GM21723 (cell line): ENCODE measurements around the gene ABAT.
"Not testable (repeated sequence)": the region's sequence is repeated elsewhere in the genome, so short reads cannot be mapped to it uniquely, and the experiment has no call there.

Experiments
- ATAC-seq: cut with Tn5 transposase; IDR thresholded peaks from one replicate; pipeline ENCODE4 v1.9.1; 2021; ENCODE audit warnings: mild to moderate bottlenecking, moderate library complexity; ENCODE audit not compliant: unreplicated experiment

ABAT gene

GRCh38 chr16:8678068-8678927 is 3.9 kb downstream of the ABAT start:
- ATAC-seq = no peak

GRCh38 chr16:8679151-8679550 is 4.7 kb downstream of the ABAT start:
- ATAC-seq = no peak

DNA sequence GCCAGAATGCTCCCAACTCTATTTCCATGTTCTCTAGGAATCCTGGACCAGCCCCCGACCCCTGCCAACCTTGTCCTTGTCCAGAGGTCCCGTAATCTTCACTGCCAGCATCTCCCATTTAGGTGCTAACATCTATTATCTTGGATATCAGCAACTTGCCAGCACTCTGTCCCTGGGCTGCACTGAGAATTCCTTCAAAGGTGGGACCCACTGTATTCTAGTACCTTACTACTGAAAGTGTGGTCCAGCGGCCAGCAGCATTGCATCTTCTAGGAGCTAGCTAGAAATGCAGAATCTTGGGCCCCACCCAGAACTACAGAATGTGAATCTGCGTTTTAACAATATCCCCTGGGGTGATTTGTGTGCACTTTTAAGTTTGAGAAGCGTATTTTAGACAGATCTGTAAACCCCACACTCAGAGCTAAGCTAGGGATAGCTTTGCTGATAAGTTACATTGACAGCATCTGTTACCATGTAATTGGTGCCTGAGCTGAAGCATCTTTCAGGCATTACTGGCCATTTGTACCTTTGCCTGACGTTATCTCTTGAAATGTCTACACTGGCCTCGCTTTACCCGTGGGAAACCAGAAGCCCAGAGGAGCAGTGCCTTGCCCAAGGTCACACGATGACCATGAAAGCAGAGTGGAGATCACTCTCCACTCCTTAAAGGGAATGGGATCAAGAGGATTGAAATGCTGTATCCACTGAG is 8.3 kb downstream of the ABAT start:
- ATAC-seq = no peak

- no peak for ATAC-seq
These were observed 9.2 kb downstream of the ABAT start for GRCh38 chr16:8683640-8684039.

DNA sequence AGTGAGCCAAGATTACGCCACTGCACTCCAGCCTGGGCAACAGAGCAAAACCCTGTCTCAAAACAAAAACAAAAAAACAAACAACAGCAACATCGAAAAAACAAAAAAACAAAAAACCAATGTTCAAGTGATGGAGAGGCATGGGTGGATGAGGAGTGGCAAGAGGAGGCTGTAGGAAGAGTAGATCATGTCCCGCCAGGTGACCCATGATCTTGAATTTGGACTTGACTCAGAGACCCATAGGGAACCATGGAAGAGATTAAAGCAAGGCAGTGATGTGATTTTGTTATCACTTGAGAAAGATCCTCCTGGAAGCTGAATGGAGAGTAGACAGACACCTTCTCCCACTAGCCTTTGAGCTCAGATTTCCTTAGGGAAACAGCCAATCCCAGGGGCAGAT is 11.2 kb downstream of the ABAT start:
- no peak for ATAC-seq

- ATAC-seq = no peak
These were observed 11.7 kb downstream of the ABAT start for GRCh38 chr16:8686031-8686621.

GRCh38 chr16:8686879-8687278 is 12.5 kb downstream of the ABAT start:
- ATAC-seq = no peak

DNA sequence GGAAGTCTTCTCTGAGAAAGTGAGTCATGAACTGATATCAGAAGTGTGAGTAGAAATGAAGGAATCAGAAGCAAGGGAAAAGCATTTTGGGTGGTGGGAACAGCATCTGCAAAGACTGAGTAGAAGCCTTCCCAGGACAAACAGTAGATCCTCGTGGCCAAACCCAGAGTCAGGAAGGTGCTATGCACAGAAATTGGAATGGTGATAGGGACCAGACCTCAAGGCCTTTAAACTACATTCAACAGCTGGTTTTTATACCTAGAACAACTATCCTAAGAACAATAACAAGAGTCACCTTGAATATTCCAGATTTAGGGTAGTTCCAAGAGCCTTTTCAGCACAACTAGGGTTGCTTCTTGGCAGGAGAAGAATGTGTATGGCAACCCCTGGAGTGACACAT is 15.3 kb downstream of the ABAT start:
- no peak for ATAC-seq

- ATAC-seq = no peak
These were observed 17.3 kb downstream of the ABAT start for GRCh38 chr16:8691728-8692127.

- ATAC-seq = no peak
These were observed 20.6 kb downstream of the ABAT start for GRCh38 chr16:8694795-8695728.

- ATAC-seq = no peak
These were observed 22.5 kb downstream of the ABAT start for GRCh38 chr16:8696880-8697279.

- no peak for ATAC-seq
These were observed 23.5 kb downstream of the ABAT start for GRCh38 chr16:8697965-8698364.

DNA sequence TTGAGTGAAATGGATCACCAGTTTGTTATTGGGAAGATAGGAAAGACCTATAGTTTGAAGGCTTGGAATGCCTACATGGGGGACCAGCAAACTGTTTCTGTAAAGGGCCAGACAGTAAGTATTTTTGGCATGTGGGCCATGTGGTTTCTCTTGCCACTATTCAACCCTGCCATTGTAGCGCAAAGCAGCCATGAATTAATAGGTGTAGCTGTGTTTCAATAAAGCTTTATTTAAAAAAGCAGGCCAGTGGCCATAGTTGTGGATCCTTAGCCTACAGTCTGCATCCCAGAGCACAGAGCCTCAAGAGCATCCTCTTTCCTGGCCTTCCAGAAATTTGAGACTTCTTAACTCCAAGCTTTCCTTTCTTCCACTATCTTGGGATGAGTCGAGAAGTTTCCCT is 29.3 kb downstream of the ABAT start:
- no peak for ATAC-seq

GRCh38 chr16:8704098-8704497 is 29.7 kb downstream of the ABAT start:
- ATAC-seq = no peak

GRCh38 chr16:8705100-8705822 is 30.8 kb downstream of the ABAT start:
- not testable (repeated sequence) for ATAC-seq

DNA sequence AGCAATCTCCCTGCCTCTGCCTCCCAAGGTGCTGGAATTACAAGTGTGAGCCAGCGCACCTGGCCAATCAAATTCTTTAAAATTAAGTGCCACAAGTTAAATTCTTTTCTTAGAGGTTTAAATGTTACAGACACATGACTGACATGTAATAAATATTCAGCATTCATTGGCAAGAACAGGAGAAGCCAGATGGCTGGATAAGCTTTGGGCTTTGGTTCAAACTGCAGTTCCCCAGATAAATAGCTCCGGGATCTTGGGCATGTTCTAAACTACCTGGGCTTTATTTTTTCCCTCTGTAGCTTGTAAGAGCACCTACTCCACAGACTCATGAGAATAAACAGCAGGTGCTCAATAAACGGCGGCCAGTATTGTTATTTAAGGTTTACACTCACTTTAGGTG is 34.1 kb downstream of the ABAT start:
- ATAC-seq = no peak

GRCh38 chr16:8712589-8713361 is 38.4 kb downstream of the ABAT start:
- no peak for ATAC-seq

GRCh38 chr16:8713635-8714172 is 39.3 kb downstream of the ABAT start:
- ATAC-seq = no peak

- no peak for ATAC-seq
These were observed 39.8 kb downstream of the ABAT start for GRCh38 chr16:8714174-8714573.
